Osteoblast (primary cell): ENCODE measurements around the gene ANKEF1. TPM values are rescaled to one million over a fixed set of nuclear protein-coding genes. Genes with fewer than 3 reads are reported as not detected.

Experiments
- DNase-seq: peaks from one replicate; pipeline ENCODE4 v3.0.0; 2011; ENCODE audit warnings: low spot score, mixed read lengths; ENCODE audit not compliant: insufficient read length; ENCODE audit errors: missing footprints
- H2AFZ ChIP-seq: 2 replicates; pipeline ENCODE4 v1.6.0; 2011; ENCODE audit warnings: mild to moderate bottlenecking, low read length
- H3K27ac ChIP-seq: 2 replicates; pipeline ENCODE4 v1.5.1; 2011; ENCODE audit warnings: mild to moderate bottlenecking, low read depth, low read length, moderate library complexity
- H3K27me3 ChIP-seq: 2 replicates; pipeline ENCODE4 v1.6.0; 2012; ENCODE audit warnings: mild to moderate bottlenecking, control low read depth, inconsistent platforms, low read length, moderate library complexity; ENCODE audit not compliant: insufficient read depth
- H3K36me3 ChIP-seq: 2 replicates; pipeline ENCODE4 v1.5.1; 2011; ENCODE audit warnings: mild to moderate bottlenecking, low read length, control low read depth, moderate library complexity; ENCODE audit not compliant: insufficient read depth
- H3K4me1 ChIP-seq: 2 replicates; pipeline ENCODE4 v1.5.1; 2011; ENCODE audit warnings: mild to moderate bottlenecking, low read length, control low read depth, moderate library complexity; ENCODE audit not compliant: insufficient read depth
- H3K4me2 ChIP-seq: 2 replicates; pipeline ENCODE4 v1.6.0; 2011; ENCODE audit warnings: mild to moderate bottlenecking, low read length; ENCODE audit not compliant: insufficient read depth
- H3K4me3 ChIP-seq: fragments of 200-600 bp; sonication (generic); 3 replicates; pipeline ENCODE4 v1.5.1; 2012; ENCODE audit warnings: mild to moderate bottlenecking, low read length, inconsistent platforms; ENCODE audit not compliant: insufficient read depth
- H3K79me2 ChIP-seq: 2 replicates; pipeline ENCODE4 v1.6.0; 2012; ENCODE audit warnings: mild to moderate bottlenecking, low read length, control low read depth, inconsistent platforms; ENCODE audit not compliant: insufficient read depth
- H3K9me3 ChIP-seq: 2 replicates; pipeline ENCODE4 v1.5.1; 2011; ENCODE audit warnings: low read depth, low read length, control low read depth
- H4K20me1 ChIP-seq: 2 replicates; pipeline ENCODE4 v1.6.0; 2012; ENCODE audit warnings: mild to moderate bottlenecking, low read length, control low read depth; ENCODE audit not compliant: insufficient read depth
- CTCF ChIP-seq: IDR thresholded peaks from 2 replicates; pipeline ENCODE4 v1.5.1; 2011; ENCODE audit warnings: mild to moderate bottlenecking, low read depth, low read length, moderate library complexity; ENCODE audit errors: extremely low read depth
- total RNA-seq: library from RNA; depleted of rRNA; stranded (reverse); fragments of >200 nt; gene quantifications from 2 replicates; pipeline ENCODE4 v1.2.3, GENCODE V29; 2012

The ANKEF1 gene
- total RNA-seq, 1 donor = 2.5 TPM

- H3K4me1 ChIP-seq = peaks cover 12% of the 10 kb centered on the region
- H3K27ac ChIP-seq = no peak overlapping the region
- no peak for TF ChIP-seq CTCF
- no peaks in the 10 kb centered on the region for H3K9me3 ChIP-seq
- no peaks in the 10 kb centered on the region for H3K36me3 ChIP-seq
- no peak overlapping the region for H3K4me2 ChIP-seq
- H3K79me2 ChIP-seq = no peaks in the 10 kb centered on the region
- no peak for DNase-seq
- no peak overlapping the region for H3K4me3 ChIP-seq
- H4K20me1 ChIP-seq = no peaks in the 10 kb centered on the region
- no peak overlapping the region for H2AFZ ChIP-seq
- H3K27me3 ChIP-seq = no peaks in the 10 kb centered on the region
These were observed 45.8 kb downstream of the ANKEF1 start for GRCh38 chr20:10080574-10080973.

- H3K9me3 ChIP-seq = no peaks in the 10 kb centered on the region
- H3K79me2 ChIP-seq = no peaks in the 10 kb centered on the region
- no peak for TF ChIP-seq CTCF
- H4K20me1 ChIP-seq = no peaks in the 10 kb centered on the region
- no peak overlapping the region for H2AFZ ChIP-seq
- no peak overlapping the region for H3K27ac ChIP-seq
- no peaks in the 10 kb centered on the region for H3K27me3 ChIP-seq
- H3K4me1 ChIP-seq = peaks cover 9% of the 10 kb centered on the region
- H3K4me3 ChIP-seq = no peak overlapping the region
- no peak overlapping the region for H3K4me2 ChIP-seq
- no peaks in the 10 kb centered on the region for H3K36me3 ChIP-seq
- DNase-seq = no peak
These were observed 55.2 kb downstream of the ANKEF1 start for GRCh38 chr20:10089871-10090587.

GRCh38 chr20:10090588-10091166 is 55.9 kb downstream of the ANKEF1 start:
- no peaks in the 10 kb centered on the region for H3K36me3 ChIP-seq
- peak; percentile 86 for TF ChIP-seq CTCF

DNA sequence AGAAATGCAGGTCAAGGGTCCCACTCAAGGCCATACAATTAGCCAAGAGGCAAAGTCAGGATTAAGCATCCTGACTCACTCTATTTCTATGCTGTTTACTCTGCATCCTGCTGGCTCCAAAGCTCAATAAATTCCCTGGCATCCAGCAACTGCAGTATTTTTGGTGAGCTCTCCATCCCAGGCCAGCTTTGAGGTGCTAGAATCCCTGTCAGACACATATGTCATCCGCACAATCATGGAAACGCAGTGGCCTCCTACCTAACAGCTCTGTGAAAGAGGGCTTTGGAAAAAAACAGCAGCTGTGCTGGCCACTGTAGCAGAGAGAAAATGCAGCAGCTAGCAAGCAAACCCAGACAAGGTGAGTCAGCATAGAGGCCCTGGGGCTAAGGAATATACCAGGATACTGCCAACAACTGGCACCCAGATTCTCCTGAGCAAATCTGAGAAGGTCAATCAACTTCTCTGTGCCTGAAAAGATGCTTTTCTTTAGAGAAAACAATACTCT is 58.4 kb downstream of the ANKEF1 start:
- peak; percentile 34 for DNase-seq
- Histone ChIP-seq H3K4me3 (no peak overlapping the region), H4K20me1 (no peaks in the 10 kb centered on the region), H3K9me3 (no peaks in the 10 kb centered on the region), H3K79me2 (no peaks in the 10 kb centered on the region), H3K27ac (no peak overlapping the region), H3K4me1 (peaks cover 9% of the 10 kb centered on the region), H2AFZ (no peak overlapping the region), H3K36me3 (no peaks in the 10 kb centered on the region), H3K4me2 (peak overlapping the region; percentile 31), H3K27me3 (no peaks in the 10 kb centered on the region)
- TF ChIP-seq CTCF = no peak

More at GRCh38 chr20:10090588-10091166, 55.9 kb downstream of the ANKEF1 start:
- Histone ChIP-seq H3K79me2 (no peaks in the 10 kb centered on the region), H3K4me3 (no peak overlapping the region), H2AFZ (no peak overlapping the region), H3K27me3 (no peaks in the 10 kb centered on the region), H3K9me3 (no peaks in the 10 kb centered on the region), H3K27ac (no peak overlapping the region), H3K4me2 (no peak overlapping the region), H4K20me1 (no peaks in the 10 kb centered on the region), H3K4me1 (peaks cover 9% of the 10 kb centered on the region)
- no peak for DNase-seq
